Measurements from ENCODE around the gene PIPOX. TPM values are rescaled to one million over a fixed set of nuclear protein-coding genes. Genes with fewer than 3 reads are reported as not detected.

The PIPOX gene
- total RNA-seq, 2 donors from 2014 or later = 1.2 to 2.1 TPM

DNA sequence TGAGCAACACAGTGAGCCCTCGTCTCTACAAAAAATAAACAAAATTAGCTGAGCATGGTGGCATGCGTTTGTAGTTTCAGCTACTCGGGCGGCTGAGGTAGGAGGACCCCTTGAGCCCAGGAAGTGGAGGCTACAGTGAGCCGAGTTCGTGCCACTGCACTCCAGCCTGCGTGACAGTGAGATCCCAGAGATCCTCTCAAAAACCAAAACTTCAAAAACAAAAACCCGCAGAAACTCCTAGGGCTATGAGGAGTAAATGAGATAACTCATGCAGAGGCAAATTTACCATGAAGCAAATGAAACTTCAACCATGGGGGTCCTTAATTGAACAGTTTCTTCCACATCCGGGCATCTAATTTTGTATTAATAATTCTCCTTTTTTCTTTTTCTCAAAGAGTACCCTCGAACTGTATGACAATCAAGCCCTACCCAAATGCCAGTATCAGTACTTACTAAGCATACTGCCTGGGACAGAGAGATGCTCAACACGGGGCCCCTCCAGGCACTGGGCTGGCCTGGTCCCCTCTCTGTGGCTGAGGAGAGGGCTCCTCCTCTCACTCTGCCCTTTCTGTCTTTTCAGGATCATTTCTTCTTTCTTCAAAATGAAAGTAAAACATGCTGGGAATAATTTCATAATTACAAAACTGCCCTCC, 789 bp upstream of the PIPOX start:
- no peak for DNase-seq (ENCODE audit: low spot score)
- intact Hi-C loops (cut with DNase I) = loop anchor here in 1 of 2 donors (1.0 kb wide), 1 partner anchor 36 kb away; no protein-coding TSS in a partner anchor

DNA sequence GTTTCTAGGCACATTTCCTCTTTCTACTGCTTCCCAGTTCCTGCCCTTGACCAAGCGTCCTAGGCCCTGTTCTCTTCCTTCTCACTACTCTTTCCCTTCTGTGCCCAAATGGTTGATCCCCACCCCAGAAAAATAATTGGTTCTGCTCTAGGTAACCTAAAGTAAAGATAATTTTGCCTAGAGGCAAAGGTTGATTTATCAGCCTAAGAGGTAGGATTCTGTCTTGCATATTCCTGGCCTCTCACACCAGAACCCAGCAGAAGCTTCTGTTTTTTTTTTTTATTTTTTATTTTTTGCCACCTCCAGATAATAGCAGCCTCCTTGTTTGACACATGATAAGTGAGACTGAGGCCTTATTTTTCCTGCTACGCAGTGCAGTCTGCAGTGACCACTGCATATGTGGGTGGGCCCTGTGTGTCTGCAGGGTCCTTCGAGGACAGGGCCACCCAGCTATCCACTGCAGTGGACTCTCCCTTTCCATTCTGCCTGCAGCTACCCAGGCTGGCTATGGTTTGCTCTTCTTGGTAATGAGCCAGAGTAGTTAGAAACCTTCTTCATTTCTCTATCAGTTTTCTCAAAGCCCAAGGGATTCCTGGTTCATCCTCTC, 701 bp downstream of the PIPOX start:
- intact Hi-C loops (cut with DNase I) = no loop called here
- DNase-seq (ENCODE audit: low spot score) = no peak

DNA sequence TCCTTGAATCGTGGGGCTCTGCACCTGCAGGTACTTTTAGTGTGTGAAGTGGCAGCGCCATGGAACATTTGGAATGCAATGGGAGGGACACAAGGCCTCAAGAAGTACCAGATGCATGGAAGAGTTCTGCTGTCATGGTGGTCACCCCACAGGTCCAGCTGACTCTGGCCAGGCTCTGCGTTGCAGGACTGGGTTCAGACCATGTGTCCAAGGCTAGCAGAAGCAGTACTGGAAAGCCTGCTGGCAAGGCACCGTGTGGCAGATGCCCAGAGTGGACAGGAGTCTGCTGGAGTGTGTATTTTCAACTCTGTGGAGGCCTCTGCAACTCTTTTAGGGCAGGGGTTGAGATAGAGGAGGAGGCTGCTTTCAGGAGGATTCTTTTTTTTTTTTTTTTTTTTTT, 2.1 kb downstream of the PIPOX start:
- intact Hi-C loops (cut with DNase I) = no loop called here
- no peak for DNase-seq (ENCODE audit: low spot score)

DNA sequence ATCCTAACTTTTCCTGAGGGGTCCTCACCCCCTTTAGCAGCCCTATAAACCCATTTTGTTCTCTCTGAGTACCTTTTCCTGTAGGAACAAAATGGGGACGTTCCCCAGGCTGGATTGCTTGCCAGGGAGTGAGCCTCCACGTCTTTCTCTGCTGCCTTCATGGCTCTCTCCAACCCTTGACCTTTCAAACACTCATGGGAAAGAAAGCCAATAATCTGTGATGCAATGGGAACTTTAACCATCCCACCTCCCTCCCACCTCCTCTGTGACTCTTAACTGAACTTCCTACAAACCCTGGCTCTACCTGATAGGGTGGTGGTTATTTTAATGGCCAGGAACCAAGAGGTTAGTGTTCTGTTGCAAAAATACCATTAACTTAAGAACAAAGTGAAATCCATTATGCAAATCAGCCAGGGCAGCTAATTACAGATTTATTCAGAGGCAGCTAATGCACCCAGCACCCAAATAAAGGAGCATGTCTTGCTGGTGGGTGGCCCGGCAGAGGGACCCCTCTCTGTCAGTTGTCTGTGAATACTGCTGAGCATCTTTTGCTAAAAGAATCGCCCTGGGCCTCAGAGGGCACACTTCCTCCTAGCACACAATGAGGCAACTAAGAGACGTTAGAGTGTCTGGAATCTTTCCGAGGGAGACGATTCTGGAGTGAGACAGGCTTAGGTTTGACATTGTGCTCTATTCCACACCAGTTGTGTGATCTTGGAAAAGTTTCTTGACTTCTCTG, 3.0 kb downstream of the PIPOX start:
- intact Hi-C loops (cut with DNase I) = no loop called here
- DNase-seq (ENCODE audit: low spot score) = no peak

DNA sequence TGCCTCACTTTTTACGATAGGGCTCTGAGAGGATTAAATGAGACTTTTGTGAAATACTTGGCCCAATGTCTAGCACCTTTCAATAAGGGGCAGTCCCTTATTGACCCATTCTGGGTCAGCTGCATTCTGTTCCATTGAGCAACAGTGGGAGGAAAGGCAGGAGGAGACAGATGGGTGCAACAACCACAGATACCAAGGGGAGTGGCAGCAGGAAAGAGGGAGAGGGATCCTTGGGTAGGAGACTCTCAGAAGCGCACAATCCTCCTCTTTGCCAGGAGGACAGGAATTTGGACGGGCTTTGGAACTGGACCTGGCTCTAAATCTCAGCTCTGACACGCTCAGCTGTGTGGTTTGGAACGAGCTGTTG, 3.5 kb downstream of the PIPOX start:
- DNase-seq (ENCODE audit: low spot score) = no peak
- intact Hi-C loops (cut with DNase I) = no loop called here

- intact Hi-C loops (cut with DNase I) = no loop called here
- DNase-seq (ENCODE audit: low spot score) = no peak
Observed at GRCh38 chr17:29048440-29049368, 5.8 kb downstream of the PIPOX start.

- no peak for DNase-seq (ENCODE audit: low spot score)
- intact Hi-C loops (cut with DNase I) = no loop called here
Observed at GRCh38 chr17:29049541-29050145, 6.7 kb downstream of the PIPOX start.

- intact Hi-C loops (cut with DNase I) = no loop called here
- no peak for DNase-seq (ENCODE audit: low spot score)
Observed at GRCh38 chr17:29050176-29050575, 7.2 kb downstream of the PIPOX start.

DNA sequence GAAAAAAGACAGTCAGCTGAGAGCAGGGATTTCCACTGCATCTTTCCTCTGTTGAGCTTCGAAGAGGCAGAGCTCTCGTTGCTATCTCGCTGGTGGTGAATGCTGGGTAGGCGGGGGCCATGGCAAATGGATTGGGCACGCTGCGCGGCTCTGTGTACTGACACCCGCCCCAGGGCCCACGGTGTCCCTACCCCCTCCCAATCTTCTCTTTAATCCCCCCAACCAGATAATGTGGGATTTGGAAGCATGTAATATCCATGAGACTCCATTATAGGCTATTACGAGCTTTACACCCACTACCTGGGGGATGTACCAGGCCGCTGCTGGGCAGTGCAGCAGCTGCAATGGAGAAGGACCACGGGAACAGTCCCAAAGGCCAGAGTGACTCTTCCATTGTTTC, 8.3 kb downstream of the PIPOX start:
- intact Hi-C loops (cut with DNase I) = no loop called here

GRCh38 chr17:29051731-29052130, 8.8 kb downstream of the PIPOX start:
- DNase-seq (ENCODE audit: low spot score) = no peak
- intact Hi-C loops (cut with DNase I) = no loop called here

More for the DNA sequence above, 8.3 kb downstream of the PIPOX start:
- peak; percentile 69 for DNase-seq (ENCODE audit: low spot score)

DNA sequence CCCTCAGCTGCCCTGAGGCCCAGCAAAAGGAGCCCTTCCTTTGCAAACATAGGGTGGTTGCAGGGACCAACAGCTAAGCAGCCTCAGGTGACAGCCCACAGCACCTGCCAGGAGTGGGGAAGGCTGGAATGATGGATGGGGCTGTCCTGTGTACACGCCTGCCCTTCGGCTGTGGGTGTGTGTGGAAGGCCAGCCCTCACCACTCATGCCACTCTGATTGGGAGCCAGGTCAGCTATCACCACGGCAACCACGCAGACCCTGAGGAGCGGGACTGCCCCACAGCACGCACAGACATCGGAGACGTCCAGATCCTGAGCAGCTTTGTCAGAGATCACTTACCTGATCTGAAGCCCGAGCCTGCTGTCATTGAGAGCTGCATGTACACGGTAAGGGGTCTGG, 11.9 kb downstream of the PIPOX start:
- no peak for DNase-seq (ENCODE audit: low spot score)
- intact Hi-C loops (cut with DNase I) = no loop called here

DNA sequence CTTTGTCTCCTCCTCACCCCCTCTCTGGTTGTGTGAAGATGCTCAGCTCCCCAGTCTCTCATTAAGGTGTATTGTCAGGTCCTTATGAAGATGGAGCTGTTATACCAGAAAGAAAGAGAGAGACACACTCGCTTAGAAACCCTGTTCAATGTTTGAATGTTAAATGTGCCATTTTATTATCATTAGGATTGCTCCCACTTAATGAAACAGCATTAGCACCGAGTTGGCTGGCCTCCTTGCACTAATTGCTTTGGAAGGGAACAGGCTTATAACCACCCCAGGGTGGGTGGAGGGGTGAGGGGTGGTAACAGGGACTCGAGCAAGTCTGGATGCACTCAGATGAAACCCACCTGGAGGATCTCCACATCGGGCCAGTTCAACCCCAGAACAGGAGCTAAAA, 14.4 kb downstream of the PIPOX start:
- DNase-seq (ENCODE audit: low spot score) = peak; percentile 34
- intact Hi-C loops (cut with DNase I) = no loop called here

DNA sequence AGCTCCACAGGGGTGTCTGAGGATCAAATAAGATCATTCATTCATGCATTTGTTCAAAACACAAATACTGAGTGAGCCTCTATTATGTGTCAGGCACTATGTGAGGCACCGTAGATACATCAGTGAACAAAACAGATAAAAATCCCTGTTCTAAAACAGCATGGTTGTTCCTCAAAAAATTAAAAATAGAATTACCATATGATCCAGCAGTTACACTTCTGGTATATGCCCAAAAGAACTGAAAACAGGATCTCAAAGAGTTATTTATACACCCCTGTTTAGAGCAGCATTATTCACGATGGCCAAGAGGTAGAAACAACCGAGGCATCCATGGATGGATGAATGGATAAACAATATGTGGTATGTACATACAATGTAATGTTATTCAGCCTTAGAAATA, 15.4 kb downstream of the PIPOX start:
- intact Hi-C loops (cut with DNase I) = no loop called here
- DNase-seq (ENCODE audit: low spot score) = no peak

- intact Hi-C loops (cut with DNase I) = no loop called here
- no peak for DNase-seq (ENCODE audit: low spot score)
Observed at GRCh38 chr17:29059281-29059680, 16.3 kb downstream of the PIPOX start.

DNA sequence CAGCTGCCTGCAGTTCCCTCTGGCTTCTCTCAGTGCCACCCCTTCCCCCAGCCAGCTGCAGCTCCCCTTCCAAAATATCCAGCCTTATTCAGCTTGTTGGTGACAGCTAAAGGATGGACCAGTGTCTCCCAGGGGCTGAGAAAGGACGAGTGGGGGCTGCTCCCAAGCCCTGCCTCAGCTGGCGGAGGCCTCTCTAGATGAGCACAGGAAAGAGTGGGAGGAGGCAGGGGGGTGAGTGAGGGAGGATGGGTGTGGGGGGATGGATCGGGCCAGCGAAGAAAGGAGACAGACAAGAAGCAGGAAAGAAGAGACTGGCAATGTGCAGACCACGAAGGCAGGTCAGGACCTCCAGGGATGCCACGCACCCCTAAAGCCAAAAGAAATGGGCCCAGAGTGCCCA, 17.5 kb downstream of the PIPOX start:
- DNase-seq (ENCODE audit: low spot score) = no peak
- intact Hi-C loops (cut with DNase I) = no loop called here

GRCh38 chr17:29061036-29061435, 18.1 kb downstream of the PIPOX start:
- no peak for DNase-seq (ENCODE audit: low spot score)
- intact Hi-C loops (cut with DNase I) = no loop called here

- intact Hi-C loops (cut with DNase I) = loop anchor here in 1 of 2 donors (1.0 kb wide), 1 partner anchor 22 kb away; no protein-coding TSS in a partner anchor
- DNase-seq (ENCODE audit: low spot score) = no peak
Observed at GRCh38 chr17:29062215-29062614, 19.3 kb downstream of the PIPOX start.

- DNase-seq (ENCODE audit: low spot score) = no peak
- intact Hi-C loops (cut with DNase I) = no loop called here
Observed at GRCh38 chr17:29063992-29064391, 21.1 kb downstream of the PIPOX start.

DNA sequence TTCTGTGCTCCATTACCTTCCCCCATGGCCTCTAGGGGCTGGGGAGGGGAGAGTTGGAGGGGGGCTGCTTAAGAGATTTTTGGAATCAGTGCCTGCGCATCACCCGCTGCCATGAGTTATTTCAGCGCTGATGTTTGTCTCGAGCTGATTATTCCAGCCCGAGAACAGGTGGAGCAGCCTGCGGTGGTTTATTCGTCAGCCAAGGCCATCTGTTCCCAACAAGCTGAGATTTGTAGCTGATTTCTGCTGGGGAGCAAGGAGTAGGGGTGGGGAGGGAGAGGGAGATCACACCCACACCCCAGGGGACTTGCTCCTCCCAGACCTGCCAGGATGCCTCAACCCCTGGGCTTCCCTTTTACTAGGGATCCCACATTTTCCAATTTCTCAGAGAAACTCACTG, 23.1 kb downstream of the PIPOX start:
- intact Hi-C loops (cut with DNase I) = no loop called here
- no peak for DNase-seq (ENCODE audit: low spot score)
